IMR-90 (cell line): ENCODE measurements around the gene CD2BP2. TPM values are rescaled to one million over a fixed set of nuclear protein-coding genes. Genes with fewer than 3 reads are reported as not detected.

Experiments used
- ATAC-seq: fragments of 200-7000 bp; cut with Tn5 transposase; 2 replicates; pipeline ENCODE4 v1.9.1; 2020; ENCODE audit warnings: low read depth, mild to moderate bottlenecking, moderate library complexity
- BruUV-seq: library from RNA; stranded (reverse); fragments of 400-500 nt; replicated peaks from 2 replicates; lab custom pipeline; 2021; lab: Mats Ljungman, UMichigan
- CTCF ChIA-PET: fragments of 300-600 bp; formaldehyde crosslinking; extraction: SDS; loops from one replicate; lab custom pipeline; 2021; ENCODE audit warnings: antibody characterized with exemption; lab: Yijun Ruan, JAX
- POLR2A ChIA-PET: fragments of 300-600 bp; sonication (Branson Sonifier 250); formaldehyde crosslinking; loops from one replicate; lab custom pipeline; 2022; ENCODE audit warnings: antibody characterized with exemption; ENCODE audit not compliant: unreplicated experiment; lab: Charles Lee
- DNase-seq: peaks from one replicate; pipeline ENCODE4 v3.0.0; 2013
- H2AFZ ChIP-seq: replicated peaks from 2 replicates; pipeline ENCODE3; 2013; ENCODE audit warnings: low read length, mild to moderate bottlenecking; ENCODE audit not compliant: poor library complexity
- H2AK5ac ChIP-seq: 2 replicates; pipeline ENCODE4 v1.6.1; 2013; ENCODE audit warnings: low read depth, low read length, inconsistent platforms
- H2AK9ac ChIP-seq: replicated peaks from 2 replicates; pipeline ENCODE3; 2013; ENCODE audit warnings: mild to moderate bottlenecking, low read depth, low read length, moderate library complexity; ENCODE audit not compliant: poor library complexity
- H2BK120ac ChIP-seq: 2 replicates; pipeline ENCODE4 v1.6.1; 2013; ENCODE audit warnings: low read depth, low read length, inconsistent platforms
- H2BK15ac ChIP-seq: 3 replicates; pipeline ENCODE4 v1.6.1; 2013; ENCODE audit warnings: low read depth, low read length, inconsistent platforms
- H2BK20ac ChIP-seq: 2 replicates; pipeline ENCODE4 v1.6.1; 2013; ENCODE audit warnings: low read depth, mild to moderate bottlenecking, inconsistent platforms, low read length, moderate library complexity
- H2BK5ac ChIP-seq: 2 replicates; pipeline ENCODE4 v1.6.1; 2013; ENCODE audit warnings: mild to moderate bottlenecking, low read depth, low read length, inconsistent platforms; ENCODE audit not compliant: poor library complexity, severe bottlenecking
- H3K14ac ChIP-seq: replicated peaks from 2 replicates; pipeline ENCODE4 v1.6.1; 2013; ENCODE audit warnings: low read depth, low read length, inconsistent platforms
- H3K18ac ChIP-seq: 2 replicates; pipeline ENCODE4 v1.6.1; 2013; ENCODE audit warnings: low read depth, low read length, control low read depth
- H3K23ac ChIP-seq: 2 replicates; pipeline ENCODE4 v1.6.1; 2013; ENCODE audit warnings: low read depth, low read length, inconsistent platforms
- H3K27ac ChIP-seq: 2 replicates; pipeline ENCODE4 v1.5.1; 2013; ENCODE audit warnings: mild to moderate bottlenecking, control low read depth, low read length; ENCODE audit not compliant: insufficient read depth
- H3K27me3 ChIP-seq: 2 replicates; pipeline ENCODE4 v1.6.1; 2013; ENCODE audit warnings: low read length; ENCODE audit not compliant: control insufficient read depth, insufficient read depth
- H3K36me3 ChIP-seq: 2 replicates; pipeline ENCODE4 v1.6.1; 2013; ENCODE audit warnings: low read length, mixed read lengths; ENCODE audit not compliant: control insufficient read depth, insufficient read depth
- H3K4ac ChIP-seq: 2 replicates; pipeline ENCODE4 v1.6.1; 2013; ENCODE audit warnings: low read depth, low read length, inconsistent platforms
- H3K4me1 ChIP-seq: 2 replicates; pipeline ENCODE4 v1.6.1; 2013; ENCODE audit warnings: low read length, mixed read lengths; ENCODE audit not compliant: control insufficient read depth, insufficient read depth
- H3K4me2 ChIP-seq: 2 replicates; pipeline ENCODE4 v1.6.1; 2013; ENCODE audit warnings: low read depth, mild to moderate bottlenecking, control low read depth, low read length, moderate library complexity
- H3K4me3 ChIP-seq: 2 replicates; pipeline ENCODE4 v1.5.1; 2013; ENCODE audit warnings: low read depth, mild to moderate bottlenecking, control low read depth, low read length, moderate library complexity; ENCODE audit not compliant: insufficient read depth
- H3K56ac ChIP-seq: 2 replicates; pipeline ENCODE4 v1.6.1; 2013; ENCODE audit warnings: low read length, inconsistent platforms; ENCODE audit not compliant: insufficient read depth; ENCODE audit errors: extremely low read depth
- H3K79me1 ChIP-seq, 2 experiments: 2 replicates each; pipeline ENCODE4 v1.6.1; 2013; ENCODE audit warnings: low read length in 2 of 2, inconsistent platforms in 1 of 2, low read depth in 1 of 2
- H3K9ac ChIP-seq: 2 replicates; pipeline ENCODE4 v1.6.1; 2013; ENCODE audit warnings: low read depth, low read length, control low read depth
- H3K9me1 ChIP-seq: 2 replicates; pipeline ENCODE4 v1.6.1; 2013; ENCODE audit warnings: low read length, inconsistent platforms; ENCODE audit not compliant: insufficient read depth
- H3K9me3 ChIP-seq: 2 replicates; pipeline ENCODE4 v1.6.1; 2013; ENCODE audit warnings: low read length; ENCODE audit not compliant: control insufficient read depth, insufficient read depth
- H4K20me1 ChIP-seq: 2 replicates; pipeline ENCODE4 v1.6.1; 2013; ENCODE audit warnings: low read length, inconsistent platforms; ENCODE audit not compliant: insufficient read depth
- H4K5ac ChIP-seq: 2 replicates; pipeline ENCODE4 v1.6.1; 2013; ENCODE audit warnings: mild to moderate bottlenecking, low read depth, low read length, control low read depth
- H4K8ac ChIP-seq, 2 experiments: 2 replicates each; pipeline ENCODE4 v1.6.1; 2013; ENCODE audit warnings: low read depth in 2 of 2, low read length in 2 of 2, control low read depth in 1 of 2, inconsistent platforms in 1 of 2
- H4K91ac ChIP-seq: 2 replicates; pipeline ENCODE4 v1.6.1; 2013; ENCODE audit warnings: low read depth, low read length, inconsistent platforms; ENCODE audit not compliant: insufficient read depth
- CTCF ChIP-seq: conservative IDR thresholded peaks from 2 replicates; pipeline ENCODE4 v1.5.1; 2012; ENCODE audit warnings: mild to moderate bottlenecking, low read depth, low read length, improper control_type of control experiment
- MAZ ChIP-seq: IDR thresholded peaks from 2 replicates; pipeline ENCODE4 v1.6.1; 2012; ENCODE audit warnings: low read depth, mild to moderate bottlenecking, low read length, improper control_type of control experiment, moderate library complexity, borderline replicate concordance
- MXI1 ChIP-seq: IDR thresholded peaks from 2 replicates; pipeline ENCODE4 v1.6.1; 2012; ENCODE audit warnings: low read depth, mild to moderate bottlenecking, low read length, moderate library complexity, borderline replicate concordance
- POLR2A ChIP-seq: IDR thresholded peaks from 2 replicates; pipeline ENCODE4 v1.6.1; 2012; ENCODE audit warnings: mild to moderate bottlenecking, low read depth, low read length
- WGBS, 2 experiments: methylation state at CpG; one replicate each; pipeline versions ENCODE4 v1.1.5 to v1.1.7; 2013; ENCODE audit warnings: missing lambda C conversion rate in 2 of 2; ENCODE audit not compliant: insufficient read length in 1 of 2; ENCODE audit errors: extremely low coverage in 2 of 2; 5-methylcytosine and 5-hydroxymethylcytosine counted together
- dilution Hi-C: fragments of 300-500 bp; cut with HindIII; formaldehyde crosslinking; loops from one replicate; pipeline ENCODE4 v1.14.3; 2018; ENCODE audit warnings: low sequenced_read_pairs; ENCODE audit not compliant: unreplicated experiment
- in situ Hi-C: fragments of 300-500 bp; cut with MboI; formaldehyde crosslinking; loops from 3 replicates; pipeline ENCODE4 v1.14.3; 2019; ENCODE audit warnings: low sequenced_read_pairs, inconsistent platforms, mixed read lengths
- intact Hi-C: fragments of 100-400 bp; cut with micrococcal nuclease; formaldehyde crosslinking; loops from 2 replicates; pipeline ENCODE4 v1.10.0; 2022
- polyA plus RNA-seq, 3 experiments: library from polyadenylated mRNA; depleted of rRNA; stranded (reverse); fragments of >200 nt; gene quantifications; 2 replicates each; pipeline ENCODE4 v1.2.3, GENCODE V29; 2012; ENCODE audit warnings: low replicate concordance in 1 of 3
- total RNA-seq: library from RNA; depleted of rRNA; stranded (reverse); fragments of >200 nt; gene quantifications from 2 replicates; pipeline ENCODE4 v1.2.3, GENCODE V29; 2012

Gene CD2BP2
- total and polyA plus RNA-seq, 2 of the 4 experiments (the other 2 are of a cell fraction): 29.6 to 41.1 TPM

DNA sequence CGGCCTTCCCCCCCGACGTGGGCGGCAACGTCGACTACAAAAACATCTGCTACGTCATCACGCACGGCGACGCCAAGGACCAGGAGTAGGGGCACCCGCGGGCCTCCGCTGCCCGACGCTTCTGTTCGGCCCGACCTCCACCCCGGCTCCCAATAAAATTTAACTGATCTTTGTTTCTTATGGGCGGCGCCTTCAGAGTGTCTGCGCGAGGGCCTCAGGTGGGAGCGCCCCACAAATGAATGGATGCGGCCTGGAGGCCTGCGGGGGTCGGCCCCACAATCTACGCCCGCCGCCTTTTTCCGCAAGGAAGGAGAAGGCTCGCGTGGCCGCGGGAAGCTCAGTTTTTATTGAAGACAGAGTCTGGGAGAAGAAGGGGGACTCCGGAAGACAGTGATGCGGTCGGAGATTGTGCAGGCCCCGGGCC lies 22.7 kb upstream of the CD2BP2 start:
- no TSS peak for BruUV-seq
- Histone ChIP-seq H3K27ac (peak overlapping the region; percentile 89), H4K91ac (peak overlapping the region; percentile 96), H2BK120ac (peak overlapping the region; percentile 50; the same call in 1 of the 2 replicates), H2BK15ac (no peak overlapping the region), H2AK5ac (peak overlapping the region; percentile 38; the same call in 1 of the 2 replicates), H4K5ac (peak overlapping the region; percentile 75), H2BK20ac (no peak overlapping the region), H3K56ac (peak overlapping the region; percentile 89), H3K4me3 (peak overlapping the region; percentile 49), H3K9me1 (peaks cover 16% of the 10 kb centered on the region), H3K23ac (peak overlapping the region; percentile 59), H3K4me1 (peaks cover 7% of the 10 kb centered on the region), H2AK9ac (peak overlapping the region; percentile 100), H3K4me2 (peak overlapping the region; percentile 72), H2BK5ac (peak overlapping the region; percentile 88), H3K9ac (peak overlapping the region; percentile 72), H3K14ac (peak overlapping the region; percentile 96), H2AFZ (peak overlapping the region; percentile 99), H3K4ac (peak overlapping the region; percentile 98), H4K8ac (peak overlapping the region; percentile 98 to 99), H3K18ac (peak overlapping the region; percentile 49; the same call in 1 of the 2 replicates), H4K20me1 (peaks cover 10% of the 10 kb centered on the region), H3K36me3 (no peaks in the 10 kb centered on the region), H3K9me3 (no peaks in the 10 kb centered on the region), H3K27me3 (no peaks in the 10 kb centered on the region), H3K79me1 (peaks cover 5 to 30% of the 10 kb centered on the region in 2 experiments)
- ChIA-PET CTCF (no interaction called here), POLR2A (no interaction called here)
- DNase-seq (peak; percentile 85), ATAC-seq (peak; percentile 64)
- 0% methylated on average over 15 of the region's 39 CpGs; no CpG with 5 or more reads in 1 of the 2 experiments for WGBS, 2 experiments
- dilution Hi-C loops (no loop called here), intact Hi-C loops (loop anchor here (2.0 kb wide), 1 partner anchor 17 kb away; the partner anchor contains the start of gene ZNF48), in situ Hi-C loops (no loop called here)
- TF ChIP-seq MAZ: 0 out of 2 replicates have a peak, but pooled peaks have one; percentile 11
- TF ChIP-seq MXI1: no peak
- no peak for TF ChIP-seq CTCF
- peak; percentile 85; the same call in 1 of the 2 replicates for TF ChIP-seq POLR2A
